GM19397 (cell line): ENCODE data around the gene APOH.
"Not testable (repeated sequence)": the region's sequence is repeated elsewhere in the genome, so short reads cannot be mapped to it uniquely, and the experiment has no call there.

Experiments used
- ATAC-seq: cut with Tn5 transposase; IDR thresholded peaks from one replicate; pipeline ENCODE4 v1.9.1; 2021; ENCODE audit warnings: mild to moderate bottlenecking, moderate library complexity; ENCODE audit not compliant: unreplicated experiment

APOH gene, protein sequence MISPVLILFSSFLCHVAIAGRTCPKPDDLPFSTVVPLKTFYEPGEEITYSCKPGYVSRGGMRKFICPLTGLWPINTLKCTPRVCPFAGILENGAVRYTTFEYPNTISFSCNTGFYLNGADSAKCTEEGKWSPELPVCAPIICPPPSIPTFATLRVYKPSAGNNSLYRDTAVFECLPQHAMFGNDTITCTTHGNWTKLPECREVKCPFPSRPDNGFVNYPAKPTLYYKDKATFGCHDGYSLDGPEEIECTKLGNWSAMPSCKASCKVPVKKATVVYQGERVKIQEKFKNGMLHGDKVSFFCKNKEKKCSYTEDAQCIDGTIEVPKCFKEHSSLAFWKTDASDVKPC

DNA sequence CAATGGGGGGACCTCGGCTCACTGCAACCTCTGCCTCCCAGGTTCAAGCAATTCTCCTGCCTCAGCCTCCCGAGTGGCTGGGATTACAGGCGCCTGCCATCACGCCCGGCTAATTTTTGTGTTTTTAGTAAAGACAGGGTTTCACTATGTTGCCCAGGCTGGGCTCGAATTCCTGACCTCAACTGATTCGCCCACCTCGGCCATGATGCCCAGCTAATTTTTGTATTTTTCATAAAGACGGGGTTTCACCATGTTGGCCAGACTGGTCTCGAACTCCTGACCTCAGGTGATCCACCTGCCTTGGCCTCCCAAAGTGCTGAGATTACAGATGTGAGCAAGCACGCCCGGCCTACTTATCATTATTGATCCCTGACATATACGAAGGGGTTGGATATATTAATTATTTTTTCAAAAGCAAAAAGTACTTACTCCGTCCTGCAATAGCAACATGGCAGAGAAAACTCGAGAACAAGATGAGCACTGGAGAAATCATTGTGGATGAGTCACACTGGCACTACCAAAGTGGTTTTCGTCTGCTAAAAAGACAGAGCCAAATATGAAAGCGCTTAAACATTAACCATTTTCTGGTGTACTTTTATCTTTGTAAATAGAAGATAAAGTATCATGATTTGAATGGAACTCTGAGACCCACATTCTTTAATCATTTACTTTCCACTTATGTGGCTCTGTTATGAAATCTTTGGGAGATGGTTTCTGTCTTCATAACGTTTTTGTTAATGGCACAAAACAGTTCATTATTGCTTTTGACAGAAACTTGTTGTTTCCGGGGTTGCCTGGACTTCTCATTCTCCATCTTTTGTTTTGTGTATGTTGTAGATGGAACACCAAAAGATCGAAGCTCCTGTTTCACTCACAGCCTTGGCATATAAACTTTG is at the start of gene APOH:
Gene APOH (minus strand): TSS at position 529 of the 896 bp plus-strand sequence. CDS start 36 bp downstream, at position 493.
- no peak for ATAC-seq

GRCh38 chr17:66277191-66277590 is 48.0 kb upstream of the APOH start:
- ATAC-seq = no peak

GRCh38 chr17:66276328-66276937 is 47.2 kb upstream of the APOH start:
- ATAC-seq = no peak

GRCh38 chr17:66275651-66276050 is 46.4 kb upstream of the APOH start:
- no peak for ATAC-seq

- ATAC-seq = no peak
These were observed 44.3 kb upstream of the APOH start for GRCh38 chr17:66273586-66273848.

DNA sequence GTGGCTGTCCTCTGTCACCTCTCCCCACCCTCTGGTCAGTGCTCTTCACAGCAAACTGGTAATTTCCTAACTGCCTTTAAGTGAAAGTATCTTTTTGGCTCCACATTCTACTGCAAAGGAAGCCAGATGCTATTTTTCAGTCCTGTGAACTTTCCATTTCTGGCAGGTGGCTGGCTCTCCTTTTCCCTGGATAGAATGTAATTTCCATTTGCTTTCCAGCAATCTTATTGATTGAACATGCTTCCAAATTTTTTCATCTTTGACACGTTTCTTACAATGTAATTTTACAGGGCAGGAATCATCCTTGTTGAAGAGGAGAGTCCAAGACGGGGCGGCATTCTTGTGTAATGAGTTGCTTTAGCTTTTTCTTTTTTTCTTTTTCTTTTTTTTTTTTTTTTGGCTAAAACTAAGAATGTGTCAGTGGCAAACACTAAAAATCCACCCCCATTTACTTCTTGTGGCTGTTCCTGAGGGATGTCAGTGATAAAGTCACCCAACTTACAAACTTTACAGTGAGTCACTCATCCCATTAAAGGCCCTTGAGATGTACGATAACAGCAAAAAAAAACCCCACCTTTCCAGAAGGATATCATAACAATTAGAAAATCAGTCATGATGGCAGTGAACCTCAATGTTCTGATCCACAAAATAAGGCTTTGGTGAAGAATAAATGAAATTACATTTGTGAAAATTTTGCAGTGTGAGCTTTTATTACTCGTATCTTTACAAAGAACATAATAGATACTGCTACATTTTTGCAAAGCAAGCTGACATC is 43.8 kb upstream of the APOH start:
- no peak for ATAC-seq

- ATAC-seq = no peak
These were observed 42.3 kb upstream of the APOH start for GRCh38 chr17:66271512-66271911.

DNA sequence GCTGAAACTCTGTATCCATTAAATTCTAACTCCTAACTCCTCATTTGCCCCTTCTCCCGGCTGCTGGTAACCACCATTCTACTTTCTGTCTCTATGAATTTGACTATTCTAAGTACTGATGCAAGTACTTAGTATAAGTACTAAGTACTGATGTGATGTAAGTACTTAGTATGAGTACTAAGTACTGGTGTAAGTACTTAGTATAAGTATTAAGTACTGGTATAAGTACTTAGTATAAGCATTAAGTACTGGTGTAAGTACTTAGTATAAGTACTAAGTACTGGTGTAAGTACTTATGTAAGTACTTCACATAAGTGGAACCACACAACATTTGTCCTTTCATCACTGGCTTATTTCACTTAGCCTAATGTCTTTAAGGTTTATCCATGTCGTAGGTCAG is 40.9 kb upstream of the APOH start:
- no peak for ATAC-seq

DNA sequence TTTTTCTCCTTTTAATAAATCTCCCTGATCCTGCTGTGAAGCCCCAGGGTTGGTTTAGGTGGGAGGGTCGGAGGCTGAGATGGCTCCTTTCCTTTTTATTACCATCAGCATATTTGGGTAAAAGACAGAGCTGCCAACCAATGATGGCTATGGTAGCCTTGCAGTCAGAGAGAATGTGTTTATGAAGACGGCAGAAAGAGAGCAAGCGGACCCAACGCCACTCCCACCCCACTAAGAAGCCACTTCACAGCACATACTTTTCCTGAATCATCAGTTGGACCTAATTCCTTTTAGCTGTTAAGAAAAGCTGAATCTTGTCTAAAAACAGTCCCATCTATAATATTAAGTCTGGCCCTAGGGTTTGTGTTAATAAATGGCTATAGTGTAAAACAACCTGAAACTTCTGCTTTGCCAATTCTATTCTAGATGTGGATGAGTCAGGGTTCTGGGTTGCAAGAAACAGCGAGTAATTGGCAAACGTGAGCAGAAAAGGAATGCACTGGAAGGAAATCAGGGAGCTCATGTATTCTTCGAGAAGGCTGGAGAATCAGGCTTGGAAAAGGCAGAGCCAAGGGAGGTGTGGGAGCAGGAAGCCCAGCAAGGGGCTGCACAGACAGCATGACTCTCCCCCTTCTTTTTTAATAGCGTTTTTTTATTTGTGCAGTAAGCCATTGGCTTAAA is 39.2 kb upstream of the APOH start:
- no peak for ATAC-seq

DNA sequence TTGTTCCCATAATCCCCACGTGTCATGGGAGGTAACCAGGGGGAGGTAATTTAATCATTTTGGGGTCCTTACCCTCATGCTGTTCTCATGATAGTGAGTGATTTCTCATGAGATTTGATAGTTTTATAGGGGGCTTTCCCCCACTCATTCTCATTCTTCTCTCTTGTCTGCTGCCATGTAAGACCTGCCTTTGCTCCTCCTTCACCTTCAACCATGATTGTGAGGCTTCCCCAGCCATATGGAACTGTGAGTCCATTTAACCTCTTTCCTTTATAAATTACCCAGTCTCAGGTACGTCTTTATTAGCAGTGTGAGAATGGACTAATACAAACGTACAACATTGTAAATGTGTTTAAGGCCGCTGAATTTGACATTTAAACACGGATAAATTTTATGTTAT is 35.5 kb upstream of the APOH start:
- no peak for ATAC-seq

GRCh38 chr17:66262767-66263166 is 33.6 kb upstream of the APOH start:
- no peak for ATAC-seq

GRCh38 chr17:66260688-66261087 is 31.5 kb upstream of the APOH start:
- ATAC-seq = no peak

GRCh38 chr17:66260275-66260674 is 31.1 kb upstream of the APOH start:
- no peak for ATAC-seq

DNA sequence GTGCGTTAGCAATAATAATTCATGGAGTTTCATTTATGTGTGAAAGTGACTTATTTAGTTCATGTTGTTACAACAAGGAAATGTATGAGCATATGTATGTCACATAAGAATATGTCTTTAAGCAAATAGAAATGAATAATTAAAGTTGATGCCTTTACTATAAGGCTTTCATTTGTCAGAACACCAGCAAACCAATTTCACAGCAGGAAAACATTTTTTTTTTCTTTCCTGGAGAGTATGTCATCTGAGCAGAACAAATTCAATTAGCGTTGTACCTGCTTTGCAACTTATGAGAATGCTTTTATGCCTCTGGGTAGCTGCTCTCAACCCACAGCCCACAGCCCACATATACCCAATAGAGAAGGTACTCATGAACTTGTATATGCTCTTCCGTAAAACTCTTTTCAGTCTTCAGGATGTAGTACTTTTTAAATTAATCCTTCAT is 26.3 kb upstream of the APOH start:
- ATAC-seq = no peak

GRCh38 chr17:66255112-66255511 is 25.9 kb upstream of the APOH start:
- no peak for ATAC-seq

GRCh38 chr17:66253458-66253857 is 24.2 kb upstream of the APOH start:
- ATAC-seq = not testable (repeated sequence)

- no peak for ATAC-seq
These were observed 21.5 kb upstream of the APOH start for GRCh38 chr17:66250686-66251085.

GRCh38 chr17:66248285-66248684 is 19.1 kb upstream of the APOH start:
- ATAC-seq = no peak

GRCh38 chr17:66241839-66242238 is 12.6 kb upstream of the APOH start:
- no peak for ATAC-seq

DNA sequence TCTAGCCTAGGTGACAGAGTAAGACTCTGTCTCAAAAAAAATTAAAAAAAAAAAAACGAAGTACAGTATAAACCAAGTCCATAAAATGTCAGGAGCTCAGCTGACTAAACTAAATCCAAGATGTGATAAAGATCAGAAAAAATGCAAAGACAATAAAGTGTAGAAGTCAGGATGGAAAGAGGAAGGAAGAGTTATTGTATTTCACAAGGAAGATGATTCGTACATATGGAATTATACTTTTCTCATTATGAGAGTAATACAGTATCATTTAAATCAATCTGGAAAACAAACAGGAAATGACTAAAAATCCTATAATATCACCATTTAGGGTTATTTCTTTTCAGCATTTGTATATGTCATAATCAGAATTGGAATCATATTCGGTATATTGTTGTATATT is 11.4 kb upstream of the APOH start:
- no peak for ATAC-seq

- ATAC-seq = no peak
These were observed 10.8 kb upstream of the APOH start for GRCh38 chr17:66240013-66240412.
